Omental fat pad (tissue), 4 donors: ENCODE results near the gene SLC9A8. TPM values are rescaled to one million over a fixed set of nuclear protein-coding genes. Genes with fewer than 3 reads are reported as not detected.
"Not testable (repeated sequence)": the region's sequence is repeated elsewhere in the genome, so short reads cannot be mapped to it uniquely, and the experiment has no call there.

ENCODE experiments used
- ATAC-seq: fragments of 150-250 bp; one replicate; pipeline ENCODE4 v1.9.1; 2016; ENCODE audit warnings: mild to moderate bottlenecking, moderate library complexity; ENCODE audit not compliant: low FRiP score
- DNase-seq: peaks from one replicate; pipeline ENCODE4 v3.0.0-alpha.2; 2019; ENCODE audit warnings: low spot score
- CTCF ChIP-seq, 3 donors: fragments of 450-650 bp; IDR thresholded peaks; one replicate each; pipeline ENCODE4 v1.5.1; 2016 to 2017; ENCODE audit warnings: antibody characterized with exemption in 3 of 3, mild to moderate bottlenecking in 3 of 3, moderate library complexity in 2 of 3
- total RNA-seq, 4 donors: library from RNA; depleted of rRNA; stranded (reverse); fragments of >200 nt; gene quantifications; one replicate each; pipeline ENCODE4 v1.1.0, GENCODE V29; 2016

SLC9A8 gene
- total RNA-seq, 4 donors from 2014 or later = 8.0 to 13.3 (median 10.7) TPM

- ATAC-seq (no peak), DNase-seq (no peak)
- no peak for TF ChIP-seq CTCF (IDR thresholded peaks at IDR 0.05)
Observed at GRCh38 chr20:49796600-49797343, 15.9 kb upstream of the SLC9A8 start.

DNA sequence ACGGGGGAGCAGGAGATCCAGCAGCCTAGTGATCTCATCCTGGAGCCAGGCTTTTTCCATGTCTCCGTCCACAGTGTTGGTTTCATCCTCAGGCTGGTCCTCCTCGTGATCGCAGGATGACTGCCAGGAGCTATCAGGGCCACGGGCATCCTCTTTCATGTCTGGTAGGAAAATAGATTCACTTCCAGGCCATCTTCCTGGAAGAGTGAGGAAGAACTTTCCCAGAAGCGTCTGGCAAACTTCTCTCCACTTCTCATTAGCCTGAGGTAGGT is 15.3 kb upstream of the SLC9A8 start:
- TF ChIP-seq CTCF (IDR thresholded peaks at IDR 0.05) = no peak
- DNase-seq (no peak), ATAC-seq (no peak)

GRCh38 chr20:49798718-49799117 is 13.9 kb upstream of the SLC9A8 start:
- no peak for DNase-seq
- ATAC-seq = no peak
- no peak for TF ChIP-seq CTCF (IDR thresholded peaks at IDR 0.05)

GRCh38 chr20:49799698-49800097 is 12.9 kb upstream of the SLC9A8 start:
- ATAC-seq = no peak
- no peak for TF ChIP-seq CTCF (IDR thresholded peaks at IDR 0.05)
- no peak for DNase-seq

DNA sequence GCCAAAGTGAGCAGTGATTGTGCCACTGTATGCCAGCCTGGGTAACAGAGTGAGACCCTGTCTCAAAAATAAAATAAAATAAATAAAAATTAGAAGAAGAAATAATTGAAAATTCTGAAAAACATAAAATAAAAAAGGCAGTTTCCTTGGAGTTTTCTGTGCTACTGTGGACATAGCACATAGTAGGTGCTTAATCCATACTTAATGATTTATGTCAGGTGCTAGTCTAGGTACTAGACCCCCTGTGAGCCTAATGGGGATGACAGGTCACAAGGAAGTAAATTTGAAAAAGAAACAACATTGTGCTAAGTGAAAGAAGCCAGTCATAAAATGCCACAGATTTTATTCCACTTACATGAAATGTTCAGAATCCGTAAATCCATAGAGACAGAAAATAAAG is 9.2 kb upstream of the SLC9A8 start:
- ATAC-seq = no peak
- DNase-seq = no peak
- TF ChIP-seq CTCF (IDR thresholded peaks at IDR 0.05) = no peak

DNA sequence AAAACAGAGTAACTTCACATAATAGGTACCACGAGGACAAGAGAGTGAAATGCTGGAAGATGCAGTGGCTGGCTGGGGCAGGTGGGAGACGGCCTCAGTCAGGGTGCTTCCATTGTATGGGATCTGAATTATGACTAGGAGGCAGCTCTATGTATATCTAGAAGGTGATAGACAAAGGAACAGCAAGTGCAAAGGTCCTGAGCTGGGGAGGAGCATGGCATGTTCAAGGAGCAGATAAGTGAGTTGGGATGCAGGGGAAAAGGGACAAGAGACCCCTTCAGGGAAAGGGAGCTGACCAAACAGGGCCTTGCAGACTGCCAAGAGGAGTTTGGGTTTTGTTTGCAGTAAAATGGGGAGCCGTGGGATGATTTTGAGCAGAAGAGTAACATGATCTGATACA is 8.3 kb upstream of the SLC9A8 start:
- TF ChIP-seq CTCF (IDR thresholded peaks at IDR 0.05) = no peak
- DNase-seq = no peak
- ATAC-seq = no peak

GRCh38 chr20:49805224-49805876 is 7.3 kb upstream of the SLC9A8 start:
- not testable (repeated sequence) for DNase-seq, ATAC-seq
